ENCODE data around the gene KSR1. TPM values are rescaled to one million over a fixed set of nuclear protein-coding genes. Genes with fewer than 3 reads are reported as not detected.
"Not testable (repeated sequence)": the region's sequence is repeated elsewhere in the genome, so short reads cannot be mapped to it uniquely, and the experiment has no call there.

Gene KSR1
- polyA plus RNA-seq, 4 donors: 8.6 to 73.8 (median 12.9) TPM

DNA sequence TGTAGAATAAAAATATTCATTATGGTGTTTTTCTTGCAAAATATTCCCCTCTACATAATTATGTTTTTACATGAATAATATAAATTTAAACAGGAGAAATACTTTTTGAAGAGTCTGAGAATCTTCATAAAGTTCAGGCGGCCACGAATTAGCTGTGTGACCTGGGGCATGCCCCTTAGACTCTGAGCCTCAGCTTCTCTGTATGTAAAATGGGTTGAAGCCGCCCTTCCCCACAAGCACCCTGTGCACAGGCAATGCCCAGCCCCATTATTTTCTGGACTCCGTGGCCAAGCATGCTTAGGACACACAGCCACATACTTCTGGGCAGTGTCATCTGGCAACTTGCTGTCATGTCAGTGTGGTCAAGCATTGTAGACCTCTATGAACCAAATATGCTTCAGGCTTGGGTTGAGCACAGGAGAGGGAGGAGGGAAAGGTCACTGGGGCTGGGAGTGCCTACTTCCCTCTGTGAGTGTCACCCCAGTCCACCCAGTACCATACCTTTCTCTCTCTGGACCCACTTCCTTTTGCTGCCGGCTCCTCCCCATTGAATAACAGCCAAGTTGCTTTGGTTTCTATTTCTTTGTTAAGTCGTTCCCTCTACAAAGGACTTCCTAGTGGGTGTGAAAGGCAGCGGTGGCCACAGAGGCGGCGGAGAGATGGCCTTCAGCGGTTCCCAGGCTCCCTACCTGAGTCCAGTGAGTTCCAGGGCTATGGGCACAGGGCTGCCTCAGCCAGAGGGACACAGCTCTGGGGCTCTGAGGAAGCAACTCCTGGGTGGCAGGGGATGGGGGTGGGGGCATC is 174.6 kb downstream of the KSR1 start, which contains the start of gene LGALS9:
LGALS9 (plus strand) TSS at position 582 of the 804 bp plus-strand sequence; CDS start at position 660, 78 bp downstream.
- H3K36me3 ChIP-seq (ENCODE audit: control insufficient read depth in 3 of 3, insufficient read depth in 2 of 3, low read depth in 1 of 3, low read length in 3 of 3): peaks cover 0 to 9% (median 0%) of the 10 kb centered on the region in 3 donors
- peak within 1 kb of the TSS; percentile 23 to 66 (median 58) for H3K4me3 ChIP-seq (ENCODE audit: low read depth in 1 of 3, low read length in 3 of 3)
- H3K9me3 ChIP-seq (ENCODE audit: control insufficient read depth in 2 of 2, insufficient read depth in 1 of 2, low read depth in 1 of 2, low read length in 1 of 2): no peaks in the 10 kb centered on the region
- peak; percentile 37 to 89 for DNase-seq
- H3K27me3 ChIP-seq (ENCODE audit: control insufficient read depth in 3 of 3, insufficient read depth in 3 of 3, low read length in 3 of 3): no peaks in the 10 kb centered on the region
- H3K4me1 ChIP-seq (ENCODE audit: control insufficient read depth in 3 of 3, insufficient read depth in 2 of 3, low read depth in 1 of 3, low read length in 2 of 3): peaks cover 0 to 9% (median 7%) of the 10 kb centered on the region in 3 donors
- WGBS, 3 donors: 32 to 37% (median 32%) methylated on average over 10 of the region's 10 CpGs
- peak within 1 kb of the TSS; percentile 33 to 90 (median 52) for H3K27ac ChIP-seq (ENCODE audit: low read depth in 1 of 3, low read length in 2 of 3)
- peak; percentile 30 for FAIRE-seq

DNA sequence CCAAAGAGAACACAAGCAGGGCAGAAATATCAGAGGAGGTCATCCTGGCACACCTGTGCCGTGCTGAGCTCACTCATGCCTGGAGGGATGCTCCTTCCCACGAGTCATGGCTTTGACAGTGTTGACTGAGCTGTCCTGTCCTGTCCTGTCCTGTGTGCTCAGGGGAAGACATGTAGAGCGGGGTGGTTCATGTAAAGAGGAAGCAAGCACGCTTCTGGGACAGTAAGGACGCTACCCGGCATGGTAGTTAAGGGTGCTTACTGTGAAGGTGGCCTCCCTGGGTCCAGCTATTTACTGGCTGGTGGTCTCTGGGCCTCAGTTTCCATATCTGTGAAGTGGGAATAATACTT is 175.1 kb downstream of the KSR1 start:
- peak overlapping the region; percentile 23 to 66 (median 34) for H3K4me3 ChIP-seq (ENCODE audit: low read depth in 1 of 3, low read length in 3 of 3)
- H3K27me3 ChIP-seq (ENCODE audit: control insufficient read depth in 3 of 3, insufficient read depth in 3 of 3, low read length in 3 of 3): no peaks in the 10 kb centered on the region
- H3K27ac ChIP-seq (ENCODE audit: low read depth in 1 of 3, low read length in 2 of 3): peak overlapping the region; percentile 33 to 90 (median 52)
- peaks cover 0 to 7% (median 0%) of the 10 kb centered on the region in 3 donors for H3K36me3 ChIP-seq (ENCODE audit: control insufficient read depth in 3 of 3, insufficient read depth in 2 of 3, low read depth in 1 of 3, low read length in 3 of 3)
- FAIRE-seq (no peak), DNase-seq (no peak)
- WGBS, 3 donors: 8 to 26% (median 8%) methylated on average over 6 of the region's 6 CpGs
- H3K4me1 ChIP-seq (ENCODE audit: control insufficient read depth in 3 of 3, insufficient read depth in 2 of 3, low read depth in 1 of 3, low read length in 2 of 3): peaks cover 0 to 9% (median 7%) of the 10 kb centered on the region in 3 donors
- no peaks in the 10 kb centered on the region for H3K9me3 ChIP-seq (ENCODE audit: control insufficient read depth in 2 of 2, insufficient read depth in 1 of 2, low read depth in 1 of 2, low read length in 1 of 2)

DNA sequence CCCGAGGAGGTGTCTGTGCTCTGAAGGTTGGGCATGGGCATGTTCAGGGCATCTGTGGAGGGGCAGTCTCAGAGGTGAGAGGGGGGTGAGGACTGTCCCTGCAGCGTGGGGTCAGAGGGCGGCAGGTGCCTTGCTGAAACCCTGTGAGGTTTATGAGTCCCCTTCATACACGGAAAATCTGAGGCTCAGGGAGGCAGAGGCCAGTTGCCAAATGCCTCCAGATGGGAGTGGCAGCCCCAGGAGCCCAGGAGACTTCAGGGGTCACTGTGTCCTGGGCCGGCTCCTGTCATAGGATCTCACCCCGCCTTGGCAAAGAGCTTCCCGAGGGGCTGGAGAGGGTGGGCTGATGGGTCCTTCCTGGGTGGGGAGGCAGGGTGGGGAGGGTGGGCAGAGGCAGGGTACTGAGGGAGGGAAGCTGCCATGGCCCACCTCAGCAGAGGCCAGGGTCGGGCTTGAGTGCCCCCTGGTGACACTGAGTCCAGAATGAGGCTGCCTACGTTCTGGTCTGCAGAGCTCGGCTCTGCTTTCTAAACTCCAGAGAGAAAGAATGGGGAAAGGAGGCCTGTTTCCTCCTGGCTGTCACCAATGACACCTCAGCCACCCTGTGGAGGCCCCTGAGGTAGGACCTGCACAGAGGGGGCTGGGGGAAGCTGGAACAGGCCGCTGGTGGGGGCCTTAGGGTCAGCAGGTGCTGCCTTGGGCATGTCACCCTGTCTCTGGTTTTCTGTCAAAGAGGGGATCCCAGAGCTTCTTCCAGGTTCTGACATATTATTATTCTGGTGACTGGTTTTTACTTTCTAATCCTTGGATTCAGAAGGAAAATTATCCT is 175.9 kb downstream of the KSR1 start:
- Histone ChIP-seq H3K27ac (ENCODE audit: low read depth in 1 of 3, low read length in 2 of 3) (peak overlapping the region in 2 of 3 donors; percentile 52 to 90), H3K36me3 (ENCODE audit: control insufficient read depth in 3 of 3, insufficient read depth in 2 of 3, low read depth in 1 of 3, low read length in 3 of 3) (peaks cover 0 to 3% (median 0%) of the 10 kb centered on the region in 3 donors), H3K27me3 (ENCODE audit: control insufficient read depth in 3 of 3, insufficient read depth in 3 of 3, low read length in 3 of 3) (no peaks in the 10 kb centered on the region), H3K9me3 (ENCODE audit: control insufficient read depth in 2 of 2, insufficient read depth in 1 of 2, low read depth in 1 of 2, low read length in 1 of 2) (no peaks in the 10 kb centered on the region), H3K4me1 (ENCODE audit: control insufficient read depth in 3 of 3, insufficient read depth in 2 of 3, low read depth in 1 of 3, low read length in 2 of 3) (peaks cover 0 to 9% (median 7%) of the 10 kb centered on the region in 3 donors), H3K4me3 (ENCODE audit: low read depth in 1 of 3, low read length in 3 of 3) (peak overlapping the region in 2 of 3 donors; percentile 58 to 66)
- DNase-seq (peak in 1 of 2 donors; percentile 37), FAIRE-seq (no peak)
- 16 to 31% (median 23%) methylated on average over 11 of the region's 11 CpGs for WGBS, 3 donors

DNA sequence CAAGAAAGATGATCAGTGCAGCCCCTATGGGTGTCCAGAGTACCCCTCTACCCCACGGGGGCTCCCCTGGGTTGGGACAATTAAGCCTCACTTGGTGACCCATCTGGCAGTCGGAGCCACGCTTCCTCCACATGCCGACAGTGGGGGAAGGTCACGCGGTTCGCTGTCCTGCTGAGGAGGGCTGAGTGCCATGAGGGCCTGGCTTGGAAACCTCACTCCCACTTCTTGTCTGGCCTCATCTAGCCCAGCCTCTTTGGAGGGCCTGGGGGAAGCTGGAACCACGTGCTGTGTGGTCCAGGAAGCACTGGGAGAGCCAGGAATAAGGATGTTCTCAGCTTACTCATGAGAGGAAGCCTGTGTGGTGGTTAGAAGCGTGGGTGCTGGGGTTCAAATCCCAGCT is 176.5 kb downstream of the KSR1 start:
- peak overlapping the region in 1 of 3 donors; percentile 90 for H3K27ac ChIP-seq (ENCODE audit: low read depth in 1 of 3, low read length in 2 of 3)
- FAIRE-seq; H3K27me3 ChIP-seq (ENCODE audit: control insufficient read depth in 3 of 3, insufficient read depth in 3 of 3, low read length in 3 of 3); H3K36me3 ChIP-seq (ENCODE audit: control insufficient read depth in 3 of 3, insufficient read depth in 2 of 3, low read depth in 1 of 3, low read length in 3 of 3); H3K4me3 ChIP-seq (ENCODE audit: low read depth in 1 of 3, low read length in 3 of 3); H3K4me1 ChIP-seq (ENCODE audit: control insufficient read depth in 3 of 3, insufficient read depth in 2 of 3, low read depth in 1 of 3, low read length in 2 of 3); H3K9me3 ChIP-seq (ENCODE audit: control insufficient read depth in 2 of 2, insufficient read depth in 1 of 2, low read depth in 1 of 2, low read length in 1 of 2): not testable (repeated sequence)
- DNase-seq: peak in 1 of 2 donors; percentile 19
- 27 to 46% (median 41%) methylated on average over 9 of the region's 9 CpGs for WGBS, 3 donors

DNA sequence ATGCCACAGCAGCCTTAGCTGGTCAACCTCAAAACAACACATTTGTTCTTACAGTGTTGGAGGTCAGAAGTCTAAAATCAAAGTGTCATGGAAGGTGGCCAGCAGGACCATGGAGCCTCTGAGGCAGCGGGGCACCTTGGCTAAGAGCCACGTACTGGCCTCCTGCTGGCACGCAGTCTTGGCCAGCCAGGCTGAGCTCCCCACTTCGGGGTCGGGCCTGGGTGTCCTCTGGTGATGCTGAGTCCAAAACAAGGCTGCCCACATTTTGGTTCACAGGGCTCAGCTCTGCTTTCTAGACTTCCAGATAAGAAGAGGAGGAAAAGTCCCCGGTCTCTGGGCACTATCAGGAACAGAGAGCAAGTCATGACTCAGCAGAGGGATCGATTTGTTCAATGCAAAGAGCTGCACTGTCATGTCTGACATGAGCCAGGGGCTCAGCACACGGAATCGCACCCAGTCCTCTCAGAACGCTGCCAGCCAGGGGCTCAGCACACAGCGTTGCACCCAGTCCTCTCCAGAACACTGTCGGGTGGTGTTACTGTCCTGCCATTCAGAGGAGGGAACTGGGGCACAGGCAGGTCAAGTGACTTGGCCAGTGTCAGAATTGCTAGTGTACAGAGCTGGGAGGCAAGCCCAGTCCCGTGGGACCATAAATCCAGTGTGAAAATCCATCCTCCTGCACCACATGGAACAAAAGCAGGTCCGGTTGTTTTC is 177.2 kb downstream of the KSR1 start:
- H3K9me3 ChIP-seq (ENCODE audit: control insufficient read depth in 2 of 2, insufficient read depth in 1 of 2, low read depth in 1 of 2, low read length in 1 of 2): no peaks in the 10 kb centered on the region
- no peaks in the 10 kb centered on the region for H3K27me3 ChIP-seq (ENCODE audit: control insufficient read depth in 3 of 3, insufficient read depth in 3 of 3, low read length in 3 of 3)
- peak in 1 of 2 donors; percentile 83 for DNase-seq
- H3K4me1 ChIP-seq (ENCODE audit: control insufficient read depth in 3 of 3, insufficient read depth in 2 of 3, low read depth in 1 of 3, low read length in 2 of 3): peaks cover 0 to 9% (median 7%) of the 10 kb centered on the region in 3 donors
- 24 to 52% (median 37%) methylated on average over 14 of the region's 14 CpGs for WGBS, 3 donors
- FAIRE-seq: no peak
- no peak overlapping the region for H3K4me3 ChIP-seq (ENCODE audit: low read depth in 1 of 3, low read length in 3 of 3)
- H3K36me3 ChIP-seq (ENCODE audit: control insufficient read depth in 3 of 3, insufficient read depth in 2 of 3, low read depth in 1 of 3, low read length in 3 of 3): no peaks in the 10 kb centered on the region
- H3K27ac ChIP-seq (ENCODE audit: low read depth in 1 of 3, low read length in 2 of 3): peak overlapping the region in 1 of 3 donors; percentile 86

DNA sequence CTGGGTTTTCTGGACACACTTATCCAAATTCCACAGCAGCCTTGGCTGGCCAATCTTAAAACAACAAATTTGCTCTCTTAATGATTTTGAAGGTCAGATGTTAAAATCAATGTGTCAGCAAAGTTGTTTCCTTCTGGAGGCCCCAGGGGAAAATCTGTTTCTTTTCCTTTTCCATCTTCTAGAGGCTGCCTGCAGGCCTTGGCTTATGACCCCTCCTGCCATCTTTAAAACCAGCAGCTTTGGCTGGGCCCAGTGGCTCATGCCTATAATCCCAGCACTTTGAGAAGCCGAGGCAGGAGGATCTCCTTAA is 177.7 kb downstream of the KSR1 start:
- WGBS, 3 donors: 86 to 100% (median 94%) methylated on average over 1 of the region's 1 CpG
- Histone ChIP-seq H3K27ac (ENCODE audit: low read depth in 1 of 3, low read length in 2 of 3) (peak overlapping the region in 1 of 3 donors; percentile 86), H3K9me3 (ENCODE audit: control insufficient read depth in 2 of 2, insufficient read depth in 1 of 2, low read depth in 1 of 2, low read length in 1 of 2) (no peaks in the 10 kb centered on the region), H3K4me1 (ENCODE audit: control insufficient read depth in 3 of 3, insufficient read depth in 2 of 3, low read depth in 1 of 3, low read length in 2 of 3) (peaks cover 0 to 9% (median 7%) of the 10 kb centered on the region in 3 donors), H3K4me3 (ENCODE audit: low read depth in 1 of 3, low read length in 3 of 3) (no peak overlapping the region), H3K36me3 (ENCODE audit: control insufficient read depth in 3 of 3, insufficient read depth in 2 of 3, low read depth in 1 of 3, low read length in 3 of 3) (no peaks in the 10 kb centered on the region), H3K27me3 (ENCODE audit: control insufficient read depth in 3 of 3, insufficient read depth in 3 of 3, low read length in 3 of 3) (no peaks in the 10 kb centered on the region)
- FAIRE-seq (no peak), DNase-seq (no peak)

DNA sequence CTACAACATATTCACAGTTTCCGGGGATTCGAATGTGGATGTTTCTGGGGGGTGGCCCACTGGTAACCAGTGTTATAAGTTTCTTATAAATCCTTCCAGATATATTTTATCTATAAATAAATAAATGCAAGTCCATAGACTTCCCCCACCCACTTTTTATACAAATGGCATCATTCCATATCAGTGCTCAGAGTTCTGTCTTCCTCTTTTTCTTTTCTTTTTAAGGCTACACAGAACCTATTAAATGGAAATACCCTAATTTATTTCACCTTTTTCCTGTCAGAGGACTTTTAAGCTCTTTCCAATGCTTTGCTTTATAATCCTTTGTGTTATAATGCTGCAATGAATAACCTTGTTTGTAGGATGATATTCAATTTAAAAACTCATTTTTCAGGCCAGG is 178.5 kb downstream of the KSR1 start:
- H3K27ac ChIP-seq (ENCODE audit: low read depth in 1 of 3, low read length in 2 of 3): no peak overlapping the region
- H3K36me3 ChIP-seq (ENCODE audit: control insufficient read depth in 3 of 3, insufficient read depth in 2 of 3, low read depth in 1 of 3, low read length in 3 of 3): no peaks in the 10 kb centered on the region
- H3K4me3 ChIP-seq (ENCODE audit: low read depth in 1 of 3, low read length in 3 of 3): no peak overlapping the region
- H3K9me3 ChIP-seq (ENCODE audit: control insufficient read depth in 2 of 2, insufficient read depth in 1 of 2, low read depth in 1 of 2, low read length in 1 of 2): no peaks in the 10 kb centered on the region
- H3K27me3 ChIP-seq (ENCODE audit: control insufficient read depth in 3 of 3, insufficient read depth in 3 of 3, low read length in 3 of 3): no peaks in the 10 kb centered on the region
- H3K4me1 ChIP-seq (ENCODE audit: control insufficient read depth in 3 of 3, insufficient read depth in 2 of 3, low read depth in 1 of 3, low read length in 2 of 3): peaks cover 0 to 9% (median 7%) of the 10 kb centered on the region in 3 donors
- WGBS, 3 donors: 83 to 96% (median 93%) methylated on average over 2 of the region's 2 CpGs
- DNase-seq (no peak), FAIRE-seq (no peak)

DNA sequence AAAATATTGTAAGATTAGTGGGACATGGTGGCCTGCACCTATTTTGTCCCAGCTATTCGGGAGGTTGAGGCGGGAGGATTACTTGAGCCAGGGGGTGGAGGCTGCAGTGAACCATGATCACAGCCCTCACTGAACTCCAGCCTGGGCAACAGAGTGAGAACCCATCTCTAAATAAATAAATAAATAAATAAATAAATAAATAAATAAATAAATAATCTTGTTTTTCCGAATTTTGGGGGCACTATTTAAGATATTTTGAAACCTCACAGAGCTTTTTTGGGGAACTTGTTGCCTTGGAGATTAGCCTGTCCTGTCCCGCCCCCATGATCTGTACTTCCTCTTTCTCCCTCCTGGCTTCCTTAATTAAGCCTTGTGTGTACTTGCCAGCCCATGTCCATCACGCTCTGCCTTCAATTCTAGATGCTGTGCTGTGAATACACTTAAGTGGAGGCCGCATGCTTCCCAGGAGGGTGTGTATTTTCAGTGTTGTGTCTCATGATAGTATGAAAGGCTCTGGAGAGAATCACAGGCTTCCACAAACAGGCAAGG is 179.1 kb downstream of the KSR1 start:
- Histone ChIP-seq H3K27me3 (ENCODE audit: control insufficient read depth in 3 of 3, insufficient read depth in 3 of 3, low read length in 3 of 3) (no peaks in the 10 kb centered on the region), H3K4me1 (ENCODE audit: control insufficient read depth in 3 of 3, insufficient read depth in 2 of 3, low read depth in 1 of 3, low read length in 2 of 3) (peaks cover 0 to 9% (median 7%) of the 10 kb centered on the region in 3 donors), H3K27ac (ENCODE audit: low read depth in 1 of 3, low read length in 2 of 3) (no peak overlapping the region), H3K36me3 (ENCODE audit: control insufficient read depth in 3 of 3, insufficient read depth in 2 of 3, low read depth in 1 of 3, low read length in 3 of 3) (no peaks in the 10 kb centered on the region), H3K9me3 (ENCODE audit: control insufficient read depth in 2 of 2, insufficient read depth in 1 of 2, low read depth in 1 of 2, low read length in 1 of 2) (no peaks in the 10 kb centered on the region), H3K4me3 (ENCODE audit: low read depth in 1 of 3, low read length in 3 of 3) (no peak overlapping the region)
- DNase-seq: peak in 1 of 2 donors; percentile 25
- no peak for FAIRE-seq
- WGBS, 3 donors: 72 to 79% (median 79%) methylated on average over 6 of the region's 6 CpGs
